Prostate gland (tissue), 2 donors: ENCODE data around the gene LCN10.
"Not testable (repeated sequence)": the region's sequence is repeated elsewhere in the genome, so short reads cannot be mapped to it uniquely, and the experiment has no call there.

Experiments
- CTCF ChIP-seq, 4 experiments: fragments of 200-600 bp in 2 of 4; fragments of 450-650 bp in 2 of 4; sonication (generic) in 2 of 4; IDR thresholded peaks; 1 replicate in 3 of 4; 2 replicates in 1 of 4; pipeline ENCODE4 v1.5.1; 2016 to 2019; ENCODE audit warnings: antibody characterized with exemption in 4 of 4, mild to moderate bottlenecking in 2 of 4, moderate library complexity in 2 of 4
- POLR2A ChIP-seq: fragments of 450-650 bp; IDR thresholded peaks from one replicate; pipeline ENCODE4 v1.6.1; 2016; ENCODE audit warnings: antibody characterized with exemption, mild to moderate bottlenecking
- POLR2AphosphoS5 ChIP-seq: sonication (generic); formaldehyde crosslinking; IDR thresholded peaks from one replicate; pipeline ENCODE4 v1.6.1; 2017; ENCODE audit warnings: antibody characterized with exemption

DNA sequence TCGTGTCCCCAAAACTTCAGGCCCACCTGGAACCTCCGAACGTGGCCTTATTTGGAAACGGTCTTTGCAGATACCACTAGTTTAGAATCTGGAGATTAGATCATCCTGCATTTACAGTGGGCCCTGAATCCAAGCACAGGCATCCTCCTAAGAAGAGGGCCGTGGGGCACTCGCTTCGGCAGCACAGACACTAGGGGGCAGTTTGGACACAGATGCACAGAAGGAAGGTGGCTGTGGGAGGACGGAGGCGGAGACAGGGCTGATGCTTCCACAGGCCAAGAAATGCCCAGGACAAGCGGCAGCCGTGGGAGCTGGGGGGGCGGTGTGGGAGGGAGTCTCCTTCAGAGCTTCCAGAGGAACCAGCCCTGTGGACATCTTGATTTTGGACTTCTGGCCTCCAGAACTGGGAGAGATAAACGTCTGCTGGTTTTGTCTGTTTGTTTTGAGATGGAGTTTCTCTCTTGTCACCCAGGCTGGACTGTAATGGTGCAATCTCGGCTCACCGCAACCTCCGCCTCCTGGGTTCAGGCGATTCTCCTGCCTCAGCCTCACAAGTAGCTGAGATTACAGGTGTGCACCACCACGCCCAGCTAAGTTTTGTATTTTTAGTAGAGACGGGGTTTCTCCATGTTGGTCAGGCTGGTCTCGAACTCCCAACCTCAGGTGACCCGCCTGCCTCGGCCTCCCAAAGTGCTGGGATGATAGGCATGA lies 18.2 kb upstream of the LCN10 start:
- TF ChIP-seq POLR2A, POLR2AphosphoS5: not testable (repeated sequence)
- peak in 3 of 4 experiments; percentile 18 to 51 (median 36) for TF ChIP-seq CTCF (IDR thresholded peaks at IDR 0.05)
